CD8-positive, alpha-beta memory T cell (primary cell): ENCODE measurements around the gene LRP1B. TPM values are rescaled to one million over a fixed set of nuclear protein-coding genes. Genes with fewer than 3 reads are reported as not detected.

Experiments
- CTCF ChIA-PET: fragments of 350-600 bp; sonication (Branson Sonifier 250); formaldehyde crosslinking; loops from one replicate; lab custom pipeline; 2021; ENCODE audit warnings: antibody characterized with exemption; lab: Charles Lee
- POLR2A ChIA-PET: fragments of 350-600 bp; sonication (Branson Sonifier 250); formaldehyde crosslinking; loops from one replicate; lab custom pipeline; 2021; ENCODE audit warnings: antibody characterized with exemption; lab: Charles Lee
- DNase-seq, 5 donors: peaks; one replicate each; pipeline versions ENCODE4 v3.0.0 to v3.0.0-alpha.2; 2020 to 2022; ENCODE audit warnings: mixed read lengths in 1 of 5
- H3K27ac ChIP-seq: one replicate; pipeline ENCODE4 v1.7.0; 2013; ENCODE audit warnings: low read depth, mild to moderate bottlenecking, low read length, moderate library complexity
- H3K27me3 ChIP-seq: 2 replicates; pipeline ENCODE4 v1.7.0; 2013; ENCODE audit warnings: low read length, mild to moderate bottlenecking; ENCODE audit not compliant: insufficient read depth, poor library complexity, severe bottlenecking
- H3K36me3 ChIP-seq: 2 replicates; pipeline ENCODE4 v1.7.0; 2013; ENCODE audit warnings: mild to moderate bottlenecking, low read length, moderate library complexity; ENCODE audit not compliant: insufficient read depth
- H3K4me1 ChIP-seq: 2 replicates; pipeline ENCODE4 v1.7.0; 2013; ENCODE audit warnings: mild to moderate bottlenecking, low read length, moderate library complexity; ENCODE audit not compliant: insufficient read depth
- H3K4me3 ChIP-seq: 2 replicates; pipeline ENCODE4 v1.7.0; 2013; ENCODE audit warnings: mild to moderate bottlenecking, low read length
- H3K9me3 ChIP-seq: 2 replicates; pipeline ENCODE4 v1.7.0; 2013; ENCODE audit warnings: mild to moderate bottlenecking, low read length
- H3K27ac Mint-ChIP-seq, 8 donors: one replicate each; pipeline ENCODE4 v1.8.0; 2020 to 2021; ENCODE audit warnings: mixed read lengths in 8 of 8, mild to moderate bottlenecking in 6 of 8, inconsistent platforms in 3 of 8, moderate library complexity in 3 of 8
- H3K27me3 Mint-ChIP-seq, 2 donors: one replicate each; pipeline ENCODE4 v1.8.0; 2020 to 2021; ENCODE audit warnings: mixed read lengths in 2 of 2, mild to moderate bottlenecking in 1 of 2, moderate library complexity in 1 of 2
- H3K36me3 Mint-ChIP-seq, 3 donors: one replicate each; pipeline ENCODE4 v1.8.0; 2020 to 2021; ENCODE audit warnings: mixed read lengths in 3 of 3, inconsistent platforms in 1 of 3, mild to moderate bottlenecking in 1 of 3
- H3K4me1 Mint-ChIP-seq, 3 donors: one replicate each; pipeline ENCODE4 v1.8.0; 2020 to 2021; ENCODE audit warnings: mixed read lengths in 3 of 3, inconsistent platforms in 1 of 3, mild to moderate bottlenecking in 1 of 3
- H3K4me3 Mint-ChIP-seq, 7 donors: one replicate each; pipeline ENCODE4 v1.8.0; 2020 to 2021; ENCODE audit warnings: mixed read lengths in 7 of 7, mild to moderate bottlenecking in 6 of 7, moderate library complexity in 4 of 7, inconsistent platforms in 2 of 7
- H3K9me3 Mint-ChIP-seq, 5 donors: one replicate each; pipeline ENCODE4 v1.8.0; 2020 to 2022; ENCODE audit warnings: mixed read lengths in 5 of 5, mild to moderate bottlenecking in 3 of 5, moderate library complexity in 2 of 5, inconsistent platforms in 1 of 5
- polyA plus RNA-seq: library from polyadenylated mRNA; unstranded; fragments of 300-500 nt; fragmentation: Illumina TruSeq; gene quantifications from one replicate; pipeline ENCODE4 v1.2.3, GENCODE V29; 2021
- total RNA-seq, 2 experiments: library from RNA; stranded (reverse); gene quantifications; one replicate each; pipeline ENCODE4 v1.2.3, GENCODE V29; 2021

Gene LRP1B
- total and polyA plus RNA-seq, 3 experiments from 2014 or later: not detected

DNA sequence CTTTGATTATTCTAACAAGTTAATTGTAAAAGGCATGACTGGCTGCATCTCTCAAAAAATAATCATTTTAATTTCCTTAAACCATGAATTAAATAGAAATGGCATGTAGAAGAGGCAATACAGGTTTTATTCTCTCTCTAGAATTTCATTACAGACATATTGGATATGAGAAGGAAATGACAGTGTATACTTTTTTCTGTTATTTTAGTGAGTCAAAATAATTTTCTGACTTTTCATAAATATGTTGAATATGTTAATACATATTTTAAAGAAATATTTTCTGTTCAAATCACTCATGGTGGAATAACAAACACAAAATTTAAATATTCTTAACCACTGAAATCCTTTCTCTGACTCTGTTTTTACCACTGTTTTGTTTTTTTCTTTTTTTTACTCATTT lies 510.4 kb downstream of the LRP1B start:
- Histone ChIP-seq H3K4me3 (no peak overlapping the region), H3K36me3 (no peaks in the 10 kb centered on the region), H3K27me3 (no peaks in the 10 kb centered on the region), H3K4me1 (no peaks in the 10 kb centered on the region), H3K27ac (no peak overlapping the region), H3K9me3 (no peaks in the 10 kb centered on the region)
- Mint-ChIP-seq H3K27me3 (no peaks in the 10 kb centered on the region), H3K9me3 (peaks cover 3 to 21% (median 4%) of the 10 kb centered on the region in 5 donors), H3K36me3 (no peaks in the 10 kb centered on the region), H3K4me3 (no peak overlapping the region), H3K4me1 (no peaks in the 10 kb centered on the region), H3K27ac (no peak overlapping the region)
- ChIA-PET POLR2A (no interaction called here), CTCF (no interaction called here)
- no peak for DNase-seq

DNA sequence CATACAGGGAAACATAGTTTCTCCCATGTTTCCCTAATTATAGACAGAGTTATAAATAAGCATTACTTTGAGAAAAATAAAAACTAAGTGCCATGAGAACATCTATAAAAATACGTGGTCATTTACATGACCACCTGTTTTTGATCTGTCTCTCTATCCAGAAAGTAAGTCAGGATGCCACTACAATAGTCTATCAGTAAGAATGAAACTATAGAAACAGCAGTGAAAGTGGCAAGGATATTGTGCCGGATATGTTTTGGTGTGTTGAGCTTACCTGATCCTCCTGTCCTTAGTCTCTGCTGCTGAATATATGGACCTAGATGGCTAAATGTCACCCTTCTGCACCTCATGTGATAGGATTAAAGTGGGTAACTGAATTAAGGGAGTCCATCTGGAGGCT lies 512.4 kb downstream of the LRP1B start:
- H3K4me1 Mint-ChIP-seq: no peaks in the 10 kb centered on the region
- Histone ChIP-seq H3K27me3 (no peaks in the 10 kb centered on the region), H3K27ac (no peak overlapping the region), H3K36me3 (no peaks in the 10 kb centered on the region), H3K9me3 (no peaks in the 10 kb centered on the region), H3K4me3 (no peak overlapping the region), H3K4me1 (no peaks in the 10 kb centered on the region)
- DNase-seq: no peak
- no peaks in the 10 kb centered on the region for H3K36me3 Mint-ChIP-seq
- H3K4me3 Mint-ChIP-seq: no peak overlapping the region
- H3K27me3 Mint-ChIP-seq: no peaks in the 10 kb centered on the region
- peaks cover 2 to 25% (median 5%) of the 10 kb centered on the region in 5 donors for H3K9me3 Mint-ChIP-seq
- no peak overlapping the region for H3K27ac Mint-ChIP-seq
- ChIA-PET CTCF (no interaction called here), POLR2A (no interaction called here)

DNA sequence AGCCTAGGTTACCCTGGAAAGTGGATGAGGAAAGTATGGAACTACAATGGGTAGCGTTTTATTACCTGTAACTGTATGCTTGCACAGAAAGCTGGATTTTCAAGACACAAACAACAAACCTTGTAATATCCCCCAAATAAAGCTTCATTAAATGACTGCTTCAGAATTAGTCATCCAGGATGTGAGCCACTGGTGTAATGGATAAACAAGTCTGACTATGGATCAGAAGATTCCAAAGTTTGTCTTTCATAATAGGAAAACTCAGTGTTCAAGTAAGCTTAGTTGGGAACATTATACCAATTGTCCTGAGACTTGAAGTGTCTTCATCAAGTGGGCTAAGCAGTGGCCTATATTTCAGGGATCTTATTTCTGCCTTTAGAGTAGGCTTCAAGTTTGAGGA lies 518.8 kb downstream of the LRP1B start:
- Mint-ChIP-seq H3K4me3 (no peak overlapping the region), H3K9me3 (peaks cover 2 to 19% (median 7%) of the 10 kb centered on the region in 5 donors), H3K27ac (no peak overlapping the region), H3K36me3 (no peaks in the 10 kb centered on the region), H3K4me1 (no peaks in the 10 kb centered on the region), H3K27me3 (no peaks in the 10 kb centered on the region)
- POLR2A ChIA-PET: no interaction called here
- H3K36me3 ChIP-seq: no peaks in the 10 kb centered on the region
- no peak for DNase-seq
- no peaks in the 10 kb centered on the region for H3K27me3 ChIP-seq
- H3K9me3 ChIP-seq: no peaks in the 10 kb centered on the region
- no peak overlapping the region for H3K27ac ChIP-seq
- H3K4me1 ChIP-seq: no peaks in the 10 kb centered on the region
- CTCF ChIA-PET: no interaction called here
- H3K4me3 ChIP-seq: no peak overlapping the region

DNA sequence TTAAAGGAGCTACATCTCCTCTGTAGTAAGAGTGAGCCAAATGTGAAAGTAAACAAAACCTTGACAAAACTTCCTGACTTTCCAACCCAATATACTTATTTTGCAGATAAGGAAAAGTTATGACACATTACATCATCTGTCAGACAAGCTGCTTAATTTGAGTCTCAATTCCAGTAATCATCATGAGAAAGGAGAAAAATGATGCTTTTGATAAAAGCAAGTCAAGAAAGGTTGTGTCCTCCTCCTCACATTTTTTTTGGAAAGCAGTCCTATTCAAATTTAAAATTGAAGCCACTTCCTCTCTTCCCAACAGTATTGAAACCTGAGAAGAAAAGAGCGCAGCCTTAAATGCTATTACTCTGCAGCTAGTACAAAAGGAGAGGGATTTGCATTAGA lies 519.6 kb downstream of the LRP1B start:
- Mint-ChIP-seq H3K36me3 (no peaks in the 10 kb centered on the region), H3K9me3 (peaks cover 2 to 17% (median 7%) of the 10 kb centered on the region in 5 donors), H3K4me3 (no peak overlapping the region), H3K4me1 (no peaks in the 10 kb centered on the region), H3K27ac (no peak overlapping the region), H3K27me3 (no peaks in the 10 kb centered on the region)
- H3K4me1 ChIP-seq: no peaks in the 10 kb centered on the region
- H3K36me3 ChIP-seq: no peaks in the 10 kb centered on the region
- no peak for DNase-seq
- H3K4me3 ChIP-seq: no peak overlapping the region
- ChIA-PET CTCF (no interaction called here), POLR2A (no interaction called here)
- H3K27me3 ChIP-seq: no peaks in the 10 kb centered on the region
- H3K27ac ChIP-seq: no peak overlapping the region
- no peaks in the 10 kb centered on the region for H3K9me3 ChIP-seq

DNA sequence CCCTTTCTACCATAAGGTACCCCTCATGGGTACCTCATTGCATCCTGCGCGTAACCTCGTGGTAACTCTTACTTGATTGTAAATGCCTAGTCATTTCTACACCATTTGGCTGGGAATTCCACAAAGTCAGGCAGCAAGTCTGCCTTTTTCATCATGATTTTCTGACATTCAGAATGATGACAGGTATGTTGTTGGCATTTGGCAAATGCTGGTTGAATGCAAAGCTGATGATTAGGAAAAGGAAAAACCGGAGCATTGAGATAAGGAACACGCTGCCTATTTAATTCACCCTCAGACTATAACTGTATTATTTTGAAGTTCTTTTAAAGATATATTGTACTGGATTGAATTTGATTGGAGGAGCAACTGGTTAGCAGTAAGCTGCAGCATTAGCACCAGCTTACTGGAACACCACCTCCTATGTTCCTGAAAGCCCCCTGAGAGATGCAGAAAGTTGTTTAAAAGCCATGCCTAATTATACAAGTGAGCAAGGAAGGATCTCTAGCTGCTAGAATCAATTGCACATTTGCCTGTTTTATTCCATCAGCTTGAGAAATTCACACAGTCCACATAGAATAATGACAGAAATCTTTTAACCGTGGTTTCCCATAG lies 520.1 kb downstream of the LRP1B start:
- Histone ChIP-seq H3K4me3 (no peak overlapping the region), H3K36me3 (no peaks in the 10 kb centered on the region), H3K4me1 (no peaks in the 10 kb centered on the region), H3K27me3 (no peaks in the 10 kb centered on the region), H3K9me3 (no peaks in the 10 kb centered on the region), H3K27ac (no peak overlapping the region)
- no peaks in the 10 kb centered on the region for H3K27me3 Mint-ChIP-seq
- ChIA-PET CTCF (no interaction called here), POLR2A (no interaction called here)
- H3K27ac Mint-ChIP-seq: no peak overlapping the region
- H3K36me3 Mint-ChIP-seq: no peaks in the 10 kb centered on the region
- peaks cover 2 to 16% (median 7%) of the 10 kb centered on the region in 5 donors for H3K9me3 Mint-ChIP-seq
- H3K4me3 Mint-ChIP-seq: no peak overlapping the region
- no peak for DNase-seq
- no peaks in the 10 kb centered on the region for H3K4me1 Mint-ChIP-seq

DNA sequence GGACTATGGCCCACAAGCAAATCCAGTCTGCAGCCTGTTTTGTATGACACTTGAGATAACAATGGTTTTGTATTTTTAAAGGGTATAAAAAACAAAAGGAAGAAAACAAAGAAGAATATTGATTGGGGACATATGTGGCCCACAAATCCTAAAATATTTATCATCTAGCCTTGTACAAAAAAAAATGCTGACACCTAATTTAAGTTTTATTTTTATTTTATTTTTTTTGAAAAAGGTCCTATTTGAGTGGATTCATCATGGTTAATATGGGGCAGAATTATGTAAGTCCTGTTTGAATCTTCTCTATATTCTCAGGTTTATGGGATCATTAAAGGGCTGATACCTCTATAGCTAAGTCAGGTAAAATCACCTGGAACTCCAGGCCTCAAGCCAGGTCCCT lies 525.7 kb downstream of the LRP1B start:
- H3K4me3 ChIP-seq: no peak overlapping the region

DNA sequence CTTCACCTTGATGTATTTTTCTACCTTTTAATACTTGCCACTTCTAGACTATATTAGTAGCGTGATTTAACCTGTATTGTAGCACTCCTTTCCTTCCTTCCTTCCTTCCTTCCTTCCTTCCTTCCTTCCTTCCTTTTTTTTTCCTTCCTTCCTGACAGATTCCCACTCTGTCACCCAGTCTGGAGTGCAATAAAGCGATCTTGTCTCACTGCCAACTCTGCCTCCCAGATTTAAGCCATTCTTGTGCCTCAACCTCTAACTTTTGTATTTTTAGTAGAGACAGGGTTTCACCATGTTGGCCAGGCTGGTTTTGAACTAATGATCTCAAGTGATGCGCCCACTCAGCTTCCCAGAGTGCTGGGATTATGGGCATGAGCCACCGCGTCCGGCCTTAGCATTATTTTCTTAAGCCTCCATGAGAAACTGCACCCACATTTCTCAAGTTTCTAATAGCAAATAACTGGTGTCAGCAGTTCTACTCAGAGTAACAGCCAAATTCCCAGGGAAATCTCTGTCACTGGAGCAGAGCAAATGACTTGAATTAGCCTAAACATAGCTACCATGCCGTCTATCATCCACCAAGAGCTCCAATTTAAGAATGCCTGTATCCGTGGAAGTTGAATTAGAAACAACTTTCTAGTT lies 529.2 kb downstream of the LRP1B start:
- Histone ChIP-seq H3K9me3 (no peaks in the 10 kb centered on the region), H3K27ac (no peak overlapping the region), H3K4me1 (no peaks in the 10 kb centered on the region), H3K36me3 (no peaks in the 10 kb centered on the region), H3K4me3 (no peak overlapping the region), H3K27me3 (no peaks in the 10 kb centered on the region)
- CTCF ChIA-PET: interaction anchor here (1.0 kb wide), 1 partner anchor 18 kb away, joined by 3 read pairs; no protein-coding TSS in a partner anchor
- Mint-ChIP-seq H3K4me1 (no peaks in the 10 kb centered on the region), H3K4me3 (no peak overlapping the region), H3K27ac (no peak overlapping the region), H3K27me3 (peaks cover 0 to 1% of the 10 kb centered on the region in 2 donors), H3K9me3 (peaks cover 0 to 11% (median 3%) of the 10 kb centered on the region in 5 donors), H3K36me3 (no peaks in the 10 kb centered on the region)
- POLR2A ChIA-PET: no interaction called here
- DNase-seq: no peak

More for the DNA sequence above, 525.7 kb downstream of the LRP1B start:
- H3K27ac Mint-ChIP-seq: no peak overlapping the region
- DNase-seq: no peak
- CTCF ChIA-PET: no interaction called here
- H3K4me3 Mint-ChIP-seq: no peak overlapping the region
- Histone ChIP-seq H3K27ac (no peak overlapping the region), H3K27me3 (no peaks in the 10 kb centered on the region), H3K4me1 (no peaks in the 10 kb centered on the region), H3K36me3 (no peaks in the 10 kb centered on the region), H3K9me3 (no peaks in the 10 kb centered on the region)
- no peaks in the 10 kb centered on the region for H3K36me3 Mint-ChIP-seq
- peaks cover 0 to 1% of the 10 kb centered on the region in 2 donors for H3K27me3 Mint-ChIP-seq
- peaks cover 3 to 10% (median 7%) of the 10 kb centered on the region in 5 donors for H3K9me3 Mint-ChIP-seq
- POLR2A ChIA-PET: no interaction called here
- no peaks in the 10 kb centered on the region for H3K4me1 Mint-ChIP-seq

DNA sequence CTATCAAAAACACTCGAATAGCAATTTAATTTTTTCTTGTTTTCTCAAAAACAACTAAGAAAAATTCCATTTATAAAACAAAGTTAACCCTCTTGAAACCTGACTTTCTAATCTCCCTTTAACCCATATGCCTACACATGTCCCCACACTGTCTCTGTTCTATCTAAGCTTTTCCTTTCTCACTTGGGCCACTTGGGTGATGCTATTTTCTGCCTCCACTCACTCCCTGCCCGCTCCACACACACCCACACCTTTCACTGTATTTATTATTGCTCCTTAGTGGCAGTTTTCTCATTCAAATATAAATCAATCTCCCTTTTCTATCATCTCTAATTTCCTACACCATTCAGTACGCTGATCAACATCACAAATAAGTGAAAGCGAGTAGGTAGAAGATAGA lies 531.1 kb downstream of the LRP1B start:
- H3K9me3 ChIP-seq: no peaks in the 10 kb centered on the region
- H3K4me3 ChIP-seq: no peak overlapping the region
- no peaks in the 10 kb centered on the region for H3K36me3 Mint-ChIP-seq
- H3K27me3 Mint-ChIP-seq: peaks cover 0 to 1% of the 10 kb centered on the region in 2 donors
- DNase-seq: no peak
- POLR2A ChIA-PET: no interaction called here
- H3K27ac Mint-ChIP-seq: no peak overlapping the region
- H3K9me3 Mint-ChIP-seq: peaks cover 0 to 13% (median 3%) of the 10 kb centered on the region in 5 donors
- CTCF ChIA-PET: no interaction called here
- no peaks in the 10 kb centered on the region for H3K4me1 ChIP-seq
- H3K27ac ChIP-seq: no peak overlapping the region
- H3K36me3 ChIP-seq: no peaks in the 10 kb centered on the region
- H3K4me3 Mint-ChIP-seq: no peak overlapping the region
- no peaks in the 10 kb centered on the region for H3K27me3 ChIP-seq
- H3K4me1 Mint-ChIP-seq: no peaks in the 10 kb centered on the region
